ENCODE measurements around the gene SGMS1.

- TF ChIP-seq POLR2AphosphoS5 (IDR thresholded peaks at IDR 0.05; ENCODE audit: low read depth, low read length) = no peak
- TF ChIP-seq POLR2A (IDR thresholded peaks at IDR 0.05; ENCODE audit: low read depth, low read length) = no peak
- no peak for TF ChIP-seq PAX5 (IDR thresholded peaks at IDR 0.05; ENCODE audit: insufficient read depth, low read length, severe bottlenecking)
Observed at GRCh38 chr10:50416881-50417280, 206.9 kb downstream of the SGMS1 start.

Measured in GM12891 (cell line).